Measurements from ENCODE around the gene SIGLEC9. TPM values are rescaled to one million over a fixed set of nuclear protein-coding genes. Genes with fewer than 3 reads are reported as not detected.

Gene SIGLEC9
- total and polyA plus RNA-seq, 10 of the 15 experiments (the other 5 are each of a cell fraction or from before 2014, with no cell fraction given), result 0.10 TPM; not detected in 9

DNA sequence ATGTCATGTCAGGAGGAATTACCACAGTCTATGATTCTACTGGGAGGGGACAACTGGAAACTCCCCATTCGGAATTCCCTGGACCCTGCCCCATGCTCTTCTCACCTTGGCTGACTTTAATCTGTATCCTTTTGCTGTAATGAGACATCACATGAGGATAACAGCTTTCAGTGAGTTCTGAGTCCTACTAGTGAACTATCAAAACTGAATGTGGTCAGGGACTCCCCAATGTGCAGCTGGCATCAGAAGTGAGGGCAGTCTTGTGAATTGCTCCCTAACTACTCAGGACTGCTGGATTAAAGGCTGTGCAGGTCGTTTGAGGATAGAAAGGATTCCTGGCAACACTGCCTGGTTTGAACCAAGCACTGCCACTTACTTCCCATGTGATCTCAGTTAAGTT is 32.6 kb downstream of the SIGLEC9 start:
- no peak for FAIRE-seq
- Histone ChIP-seq H3K4me1 (ENCODE audit: control insufficient read depth, insufficient read depth, low read length) (no peaks in the 10 kb centered on the region; the same call in 1 of the 2 replicates), H3K4me3 (no peak overlapping the region), H3K9me3 (replicated peaks; ENCODE audit: control insufficient read depth, insufficient read depth, low read length) (no peaks in the 10 kb centered on the region), H2AFZ (ENCODE audit: control insufficient read depth, low read depth, low read length) (no peak overlapping the region), H3K4me2 (ENCODE audit: control insufficient read depth, insufficient read depth) (no peak overlapping the region), H3K27ac (ENCODE audit: control insufficient read depth, insufficient read depth) (no peak overlapping the region), H3K27me3 (replicated peaks in 1 of 2; ENCODE audit: control insufficient read depth in 2 of 2, insufficient read depth in 2 of 2, low read length in 1 of 2) (peaks cover 3% of the 10 kb centered on the region in 2 experiments), H4K20me1 (ENCODE audit: control insufficient read depth, insufficient read depth) (no peaks in the 10 kb centered on the region; the same call in 1 of the 2 replicates), H3K9ac (ENCODE audit: control insufficient read depth, insufficient read depth, low read length) (no peak overlapping the region), H3K79me2 (ENCODE audit: control insufficient read depth, insufficient read depth, low read length) (no peaks in the 10 kb centered on the region), H3K36me3 (ENCODE audit: control insufficient read depth in 2 of 2, insufficient read depth in 2 of 2, low read length in 1 of 2) (no peaks in the 10 kb centered on the region)
- no TSS peak for BruUV-seq (replicated peaks)
- intact Hi-C loops (cut with micrococcal nuclease; ENCODE audit: unreplicated experiment), result no loop called here
- peak; percentile 68 for ATAC-seq
- in situ Hi-C loops (cut with MboI), result loop anchor here (5.0 kb wide), 1 partner anchor 100 kb away; no protein-coding TSS in a partner anchor
- 2% methylated on average over 2 of the region's 2 CpGs for WGBS (ENCODE audit: insufficient coverage, insufficient replicate concordance, low lambda C conversion rate, missing lambda C conversion rate)
- no peak for DNase-seq (ENCODE audit: low read depth, low spot score)
- ChIA-PET RAD21 (ENCODE audit: unreplicated experiment) (interaction anchor here (0.8 to 2.1 kb wide), 4 partner anchors 12 to 182 kb away, joined by 3 to 12 read pairs (median 4); no protein-coding TSS in a partner anchor), CTCF (interaction anchor here (0.6 to 10.1 kb wide), 8 partner anchors 9 to 102 kb away, joined by 3 to 121 read pairs (median 4); no protein-coding TSS in a partner anchor), POLR2A (no interaction called here), SMC1A (ENCODE audit: uncharacterized antibody, unreplicated experiment) (interaction anchor here (1.3 to 4.0 kb wide), 2 partner anchors 100 to 104 kb away, joined by 3 to 19 read pairs; no protein-coding TSS in a partner anchor)
- TF ChIP-seq SMAD1 (IDR thresholded peaks at IDR 0.05; ENCODE audit: low read depth, partially characterized antibody) (no peak), BCL11A (IDR thresholded peaks at IDR 0.05; ENCODE audit: low read depth, low read length) (no peak), E4F1 (IDR thresholded peaks at IDR 0.05; ENCODE audit: borderline replicate concordance, partially characterized antibody) (no peak), NFYA (IDR thresholded peaks at IDR 0.05; ENCODE audit: borderline replicate concordance, low read depth, low read length) (no peak), ZNF24 (IDR thresholded peaks at IDR 0.05) (no peak), HDAC6 (IDR thresholded peaks at IDR 0.05; ENCODE audit: unreplicated experiment) (no peak), IKZF2 (IDR thresholded peaks at IDR 0.05) (no peak), PBX3 (IDR thresholded peaks at IDR 0.05; ENCODE audit: insufficient replicate concordance, low read depth, low read length) (no peak), RCOR1 (conservative IDR thresholded peaks at IDR 0.05; ENCODE audit: low read depth, low read length) (no peak), IRF5 (IDR thresholded peaks at IDR 0.05; ENCODE audit: borderline replicate concordance) (no peak), CBX3 (IDR thresholded peaks at IDR 0.05; ENCODE audit: borderline replicate concordance, low read depth) (no peak), TCF7 (IDR thresholded peaks at IDR 0.05; ENCODE audit: borderline replicate concordance) (no peak), TBL1XR1 (IDR thresholded peaks at IDR 0.05; ENCODE audit: low read depth, low read length) (no peak), MTA3 (IDR thresholded peaks at IDR 0.05; ENCODE audit: borderline replicate concordance, low read length) (no peak), TCF12 (IDR thresholded peaks at IDR 0.05; ENCODE audit: low read depth, low read length) (no peak), USF1 (IDR thresholded peaks at IDR 0.05; ENCODE audit: borderline replicate concordance, extremely low read length, insufficient read depth, low read depth, low read length) (no peak), RELA (IDR thresholded peaks at IDR 0.05; ENCODE audit: borderline replicate concordance, partially characterized antibody) (no peak), EGR1 (IDR thresholded peaks at IDR 0.05; ENCODE audit: borderline replicate concordance in 1 of 2, low read depth in 2 of 2, low read length in 2 of 2) (no peak), CBX5 (IDR thresholded peaks at IDR 0.05; ENCODE audit: low read depth) (no peak)
